IMR-90 (cell line): ENCODE measurements around the gene FES. TPM values are rescaled to one million over a fixed set of nuclear protein-coding genes. Genes with fewer than 3 reads are reported as not detected.

ENCODE experiments used
- ATAC-seq: fragments of 200-7000 bp; cut with Tn5 transposase; 2 replicates; pipeline ENCODE4 v1.9.1; 2020; ENCODE audit warnings: low read depth, mild to moderate bottlenecking, moderate library complexity
- BruUV-seq: library from RNA; stranded (reverse); fragments of 400-500 nt; replicated peaks from 2 replicates; lab custom pipeline; 2021; lab: Mats Ljungman, UMichigan
- CTCF ChIA-PET: fragments of 300-600 bp; formaldehyde crosslinking; extraction: SDS; loops from one replicate; lab custom pipeline; 2021; ENCODE audit warnings: antibody characterized with exemption; lab: Yijun Ruan, JAX
- POLR2A ChIA-PET: fragments of 300-600 bp; sonication (Branson Sonifier 250); formaldehyde crosslinking; loops from one replicate; lab custom pipeline; 2022; ENCODE audit warnings: antibody characterized with exemption; ENCODE audit not compliant: unreplicated experiment; lab: Charles Lee
- DNase-seq: peaks from one replicate; pipeline ENCODE4 v3.0.0; 2013
- H2AFZ ChIP-seq: replicated peaks from 2 replicates; pipeline ENCODE3; 2013; ENCODE audit warnings: low read length, mild to moderate bottlenecking; ENCODE audit not compliant: poor library complexity
- H2AK5ac ChIP-seq: 2 replicates; pipeline ENCODE4 v1.6.1; 2013; ENCODE audit warnings: low read depth, low read length, inconsistent platforms
- H2AK9ac ChIP-seq: replicated peaks from 2 replicates; pipeline ENCODE3; 2013; ENCODE audit warnings: mild to moderate bottlenecking, low read depth, low read length, moderate library complexity; ENCODE audit not compliant: poor library complexity
- H2BK120ac ChIP-seq: 2 replicates; pipeline ENCODE4 v1.6.1; 2013; ENCODE audit warnings: low read depth, low read length, inconsistent platforms
- H2BK15ac ChIP-seq: 3 replicates; pipeline ENCODE4 v1.6.1; 2013; ENCODE audit warnings: low read depth, low read length, inconsistent platforms
- H2BK20ac ChIP-seq: 2 replicates; pipeline ENCODE4 v1.6.1; 2013; ENCODE audit warnings: low read depth, mild to moderate bottlenecking, inconsistent platforms, low read length, moderate library complexity
- H2BK5ac ChIP-seq: 2 replicates; pipeline ENCODE4 v1.6.1; 2013; ENCODE audit warnings: mild to moderate bottlenecking, low read depth, low read length, inconsistent platforms; ENCODE audit not compliant: poor library complexity, severe bottlenecking
- H3K14ac ChIP-seq: replicated peaks from 2 replicates; pipeline ENCODE4 v1.6.1; 2013; ENCODE audit warnings: low read depth, low read length, inconsistent platforms
- H3K18ac ChIP-seq: 2 replicates; pipeline ENCODE4 v1.6.1; 2013; ENCODE audit warnings: low read depth, low read length, control low read depth
- H3K23ac ChIP-seq: 2 replicates; pipeline ENCODE4 v1.6.1; 2013; ENCODE audit warnings: low read depth, low read length, inconsistent platforms
- H3K27ac ChIP-seq: 2 replicates; pipeline ENCODE4 v1.5.1; 2013; ENCODE audit warnings: mild to moderate bottlenecking, control low read depth, low read length; ENCODE audit not compliant: insufficient read depth
- H3K27me3 ChIP-seq: 2 replicates; pipeline ENCODE4 v1.6.1; 2013; ENCODE audit warnings: low read length; ENCODE audit not compliant: control insufficient read depth, insufficient read depth
- H3K36me3 ChIP-seq: 2 replicates; pipeline ENCODE4 v1.6.1; 2013; ENCODE audit warnings: low read length, mixed read lengths; ENCODE audit not compliant: control insufficient read depth, insufficient read depth
- H3K4ac ChIP-seq: 2 replicates; pipeline ENCODE4 v1.6.1; 2013; ENCODE audit warnings: low read depth, low read length, inconsistent platforms
- H3K4me1 ChIP-seq: 2 replicates; pipeline ENCODE4 v1.6.1; 2013; ENCODE audit warnings: low read length, mixed read lengths; ENCODE audit not compliant: control insufficient read depth, insufficient read depth
- H3K4me2 ChIP-seq: 2 replicates; pipeline ENCODE4 v1.6.1; 2013; ENCODE audit warnings: low read depth, mild to moderate bottlenecking, control low read depth, low read length, moderate library complexity
- H3K4me3 ChIP-seq: 2 replicates; pipeline ENCODE4 v1.5.1; 2013; ENCODE audit warnings: low read depth, mild to moderate bottlenecking, control low read depth, low read length, moderate library complexity; ENCODE audit not compliant: insufficient read depth
- H3K56ac ChIP-seq: 2 replicates; pipeline ENCODE4 v1.6.1; 2013; ENCODE audit warnings: low read length, inconsistent platforms; ENCODE audit not compliant: insufficient read depth; ENCODE audit errors: extremely low read depth
- H3K79me1 ChIP-seq, 2 experiments: 2 replicates each; pipeline ENCODE4 v1.6.1; 2013; ENCODE audit warnings: low read length in 2 of 2, inconsistent platforms in 1 of 2, low read depth in 1 of 2
- H3K9ac ChIP-seq: 2 replicates; pipeline ENCODE4 v1.6.1; 2013; ENCODE audit warnings: low read depth, low read length, control low read depth
- H3K9me1 ChIP-seq: 2 replicates; pipeline ENCODE4 v1.6.1; 2013; ENCODE audit warnings: low read length, inconsistent platforms; ENCODE audit not compliant: insufficient read depth
- H3K9me3 ChIP-seq: 2 replicates; pipeline ENCODE4 v1.6.1; 2013; ENCODE audit warnings: low read length; ENCODE audit not compliant: control insufficient read depth, insufficient read depth
- H4K20me1 ChIP-seq: 2 replicates; pipeline ENCODE4 v1.6.1; 2013; ENCODE audit warnings: low read length, inconsistent platforms; ENCODE audit not compliant: insufficient read depth
- H4K5ac ChIP-seq: 2 replicates; pipeline ENCODE4 v1.6.1; 2013; ENCODE audit warnings: mild to moderate bottlenecking, low read depth, low read length, control low read depth
- H4K8ac ChIP-seq, 2 experiments: 2 replicates each; pipeline ENCODE4 v1.6.1; 2013; ENCODE audit warnings: low read depth in 2 of 2, low read length in 2 of 2, control low read depth in 1 of 2, inconsistent platforms in 1 of 2
- H4K91ac ChIP-seq: 2 replicates; pipeline ENCODE4 v1.6.1; 2013; ENCODE audit warnings: low read depth, low read length, inconsistent platforms; ENCODE audit not compliant: insufficient read depth
- CEBPB ChIP-seq: IDR thresholded peaks from 2 replicates; pipeline ENCODE4 v1.6.1; 2012; ENCODE audit warnings: low read depth, low read length, improper control_type of control experiment
- CHD1 ChIP-seq: IDR thresholded peaks from 2 replicates; pipeline ENCODE4 v1.6.1; 2012; ENCODE audit warnings: low read depth, low read length, improper control_type of control experiment
- FOS ChIP-seq: fragments of 150-350 bp; IDR thresholded peaks from 2 replicates; pipeline ENCODE4 v1.6.1; 2016; ENCODE audit warnings: low read depth, low read length
- MAFK ChIP-seq: IDR thresholded peaks from 2 replicates; pipeline ENCODE4 v1.6.1; 2012; ENCODE audit warnings: low read depth, low read length, improper control_type of control experiment
- MAZ ChIP-seq: IDR thresholded peaks from 2 replicates; pipeline ENCODE4 v1.6.1; 2012; ENCODE audit warnings: low read depth, mild to moderate bottlenecking, low read length, improper control_type of control experiment, moderate library complexity, borderline replicate concordance
- MXI1 ChIP-seq: IDR thresholded peaks from 2 replicates; pipeline ENCODE4 v1.6.1; 2012; ENCODE audit warnings: low read depth, mild to moderate bottlenecking, low read length, moderate library complexity, borderline replicate concordance
- NFE2L2 ChIP-seq: fragments of 150-350 bp; IDR thresholded peaks from 2 replicates; pipeline ENCODE4 v1.6.1; 2016; ENCODE audit warnings: low read depth, mild to moderate bottlenecking, low read length
- POLR2A ChIP-seq: IDR thresholded peaks from 2 replicates; pipeline ENCODE4 v1.6.1; 2012; ENCODE audit warnings: mild to moderate bottlenecking, low read depth, low read length
- RAD21 ChIP-seq: IDR thresholded peaks from 2 replicates; pipeline ENCODE4 v1.6.1; 2012; ENCODE audit warnings: low read length, improper control_type of control experiment
- RCOR1 ChIP-seq: IDR thresholded peaks from 2 replicates; pipeline ENCODE4 v1.6.1; 2012; ENCODE audit warnings: mild to moderate bottlenecking, low read length, improper control_type of control experiment; ENCODE audit not compliant: insufficient replicate concordance
- SMC3 ChIP-seq: fragments of 150-350 bp; IDR thresholded peaks from 2 replicates; pipeline ENCODE4 v1.6.1; 2016; ENCODE audit warnings: low read depth, mild to moderate bottlenecking, antibody characterized with exemption, low read length, moderate library complexity
- WGBS, 2 experiments: methylation state at CpG; one replicate each; pipeline versions ENCODE4 v1.1.5 to v1.1.7; 2013; ENCODE audit warnings: missing lambda C conversion rate in 2 of 2; ENCODE audit not compliant: insufficient read length in 1 of 2; ENCODE audit errors: extremely low coverage in 2 of 2; 5-methylcytosine and 5-hydroxymethylcytosine counted together
- dilution Hi-C: fragments of 300-500 bp; cut with HindIII; formaldehyde crosslinking; loops from one replicate; pipeline ENCODE4 v1.14.3; 2018; ENCODE audit warnings: low sequenced_read_pairs; ENCODE audit not compliant: unreplicated experiment
- in situ Hi-C: fragments of 300-500 bp; cut with MboI; formaldehyde crosslinking; loops from 3 replicates; pipeline ENCODE4 v1.14.3; 2019; ENCODE audit warnings: low sequenced_read_pairs, inconsistent platforms, mixed read lengths
- intact Hi-C: fragments of 100-400 bp; cut with micrococcal nuclease; formaldehyde crosslinking; loops from 2 replicates; pipeline ENCODE4 v1.10.0; 2022
- polyA plus RNA-seq, 3 experiments: library from polyadenylated mRNA; depleted of rRNA; stranded (reverse); fragments of >200 nt; gene quantifications; 2 replicates each; pipeline ENCODE4 v1.2.3, GENCODE V29; 2012; ENCODE audit warnings: low replicate concordance in 1 of 3
- total RNA-seq: library from RNA; depleted of rRNA; stranded (reverse); fragments of >200 nt; gene quantifications from 2 replicates; pipeline ENCODE4 v1.2.3, GENCODE V29; 2012
- TF ChIP-seq, protein P1 (sequence below): fragments of 150-350 bp; IDR thresholded peaks from 2 replicates; pipeline ENCODE4 v1.6.1; 2016; ENCODE audit warnings: low read depth, mild to moderate bottlenecking, low read length, moderate library complexity, borderline replicate concordance
- TF ChIP-seq, protein P2 (sequence below): fragments of 150-350 bp; IDR thresholded peaks from 2 replicates; pipeline ENCODE4 v1.6.1; 2017; ENCODE audit warnings: mild to moderate bottlenecking, antibody characterized with exemption, low read length, low read depth
- TF ChIP-seq, protein P3 (sequence below): conservative IDR thresholded peaks from 2 replicates; pipeline ENCODE4 v1.5.1; 2012; ENCODE audit warnings: mild to moderate bottlenecking, low read depth, low read length, improper control_type of control experiment

FES gene
- total and polyA plus RNA-seq, 2 of the 4 experiments (the other 2 are of a cell fraction): 10.5 to 11.7 TPM

DNA sequence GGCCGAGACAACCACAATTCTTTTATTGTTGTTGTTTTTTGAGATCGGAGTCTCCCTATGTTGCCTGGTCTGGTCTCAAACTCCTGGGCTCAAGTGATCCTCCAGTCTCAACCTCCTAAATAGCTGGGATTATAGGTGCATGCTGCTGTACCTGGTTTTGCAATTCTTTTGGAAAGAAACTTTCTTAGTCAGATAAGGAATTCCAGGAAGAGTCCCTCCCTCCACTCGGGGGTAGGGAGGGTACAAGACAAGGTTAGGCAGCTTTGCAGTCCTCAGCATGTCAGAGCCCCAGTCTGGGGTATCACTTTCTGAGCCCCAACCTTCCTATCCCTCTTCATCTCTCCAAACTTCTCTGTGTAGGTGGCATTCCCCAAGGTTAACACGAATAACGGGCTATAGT lies 49.7 kb upstream of the FES start:
- Histone ChIP-seq H2BK15ac (no peak overlapping the region), H2AFZ (no peak overlapping the region), H2AK9ac (no peak overlapping the region), H3K27me3 (peaks cover 11% of the 10 kb centered on the region), H3K14ac (no peak overlapping the region; the same call in 1 of the 2 replicates), H3K56ac (no peak overlapping the region), H4K5ac (no peak overlapping the region), H4K91ac (no peak overlapping the region), H3K36me3 (no peaks in the 10 kb centered on the region), H4K20me1 (no peaks in the 10 kb centered on the region; the same call in 1 of the 2 replicates), H2BK5ac (no peak overlapping the region), H3K79me1 (no peaks in the 10 kb centered on the region), H2AK5ac (no peak overlapping the region), H2BK20ac (no peak overlapping the region), H3K9me1 (no peaks in the 10 kb centered on the region), H3K4me3 (no peak overlapping the region), H3K9me3 (no peaks in the 10 kb centered on the region), H3K4me1 (peaks cover 5% of the 10 kb centered on the region), H3K27ac (no peak overlapping the region), H3K23ac (no peak overlapping the region), H2BK120ac (no peak overlapping the region), H4K8ac (no peak overlapping the region), H3K4me2 (no peak overlapping the region), H3K18ac (no peak overlapping the region), H3K4ac (no peak overlapping the region), H3K9ac (no peak overlapping the region)
- intact Hi-C loops (no loop called here), in situ Hi-C loops (no loop called here), dilution Hi-C loops (no loop called here)
- DNase-seq: no peak
- TF ChIP-seq NFE2L2: no peak
- no peak for TF ChIP-seq RCOR1
- no peak for TF ChIP-seq MAFK
- TF ChIP-seq FOS: no peak
- no peak for TF ChIP-seq SMC3
- no peak for TF ChIP-seq POLR2A
- TF ChIP-seq RAD21: no peak
- TF ChIP-seq, protein P1, sequence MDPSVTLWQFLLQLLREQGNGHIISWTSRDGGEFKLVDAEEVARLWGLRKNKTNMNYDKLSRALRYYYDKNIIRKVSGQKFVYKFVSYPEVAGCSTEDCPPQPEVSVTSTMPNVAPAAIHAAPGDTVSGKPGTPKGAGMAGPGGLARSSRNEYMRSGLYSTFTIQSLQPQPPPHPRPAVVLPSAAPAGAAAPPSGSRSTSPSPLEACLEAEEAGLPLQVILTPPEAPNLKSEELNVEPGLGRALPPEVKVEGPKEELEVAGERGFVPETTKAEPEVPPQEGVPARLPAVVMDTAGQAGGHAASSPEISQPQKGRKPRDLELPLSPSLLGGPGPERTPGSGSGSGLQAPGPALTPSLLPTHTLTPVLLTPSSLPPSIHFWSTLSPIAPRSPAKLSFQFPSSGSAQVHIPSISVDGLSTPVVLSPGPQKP: no peak
- no peak for TF ChIP-seq CHD1
- no peak for TF ChIP-seq MAZ
- TF ChIP-seq, protein P2, sequence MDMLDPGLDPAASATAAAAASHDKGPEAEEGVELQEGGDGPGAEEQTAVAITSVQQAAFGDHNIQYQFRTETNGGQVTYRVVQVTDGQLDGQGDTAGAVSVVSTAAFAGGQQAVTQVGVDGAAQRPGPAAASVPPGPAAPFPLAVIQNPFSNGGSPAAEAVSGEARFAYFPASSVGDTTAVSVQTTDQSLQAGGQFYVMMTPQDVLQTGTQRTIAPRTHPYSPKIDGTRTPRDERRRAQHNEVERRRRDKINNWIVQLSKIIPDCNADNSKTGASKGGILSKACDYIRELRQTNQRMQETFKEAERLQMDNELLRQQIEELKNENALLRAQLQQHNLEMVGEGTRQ: no peak
- no peak for TF ChIP-seq MXI1
- TF ChIP-seq, protein P3, sequence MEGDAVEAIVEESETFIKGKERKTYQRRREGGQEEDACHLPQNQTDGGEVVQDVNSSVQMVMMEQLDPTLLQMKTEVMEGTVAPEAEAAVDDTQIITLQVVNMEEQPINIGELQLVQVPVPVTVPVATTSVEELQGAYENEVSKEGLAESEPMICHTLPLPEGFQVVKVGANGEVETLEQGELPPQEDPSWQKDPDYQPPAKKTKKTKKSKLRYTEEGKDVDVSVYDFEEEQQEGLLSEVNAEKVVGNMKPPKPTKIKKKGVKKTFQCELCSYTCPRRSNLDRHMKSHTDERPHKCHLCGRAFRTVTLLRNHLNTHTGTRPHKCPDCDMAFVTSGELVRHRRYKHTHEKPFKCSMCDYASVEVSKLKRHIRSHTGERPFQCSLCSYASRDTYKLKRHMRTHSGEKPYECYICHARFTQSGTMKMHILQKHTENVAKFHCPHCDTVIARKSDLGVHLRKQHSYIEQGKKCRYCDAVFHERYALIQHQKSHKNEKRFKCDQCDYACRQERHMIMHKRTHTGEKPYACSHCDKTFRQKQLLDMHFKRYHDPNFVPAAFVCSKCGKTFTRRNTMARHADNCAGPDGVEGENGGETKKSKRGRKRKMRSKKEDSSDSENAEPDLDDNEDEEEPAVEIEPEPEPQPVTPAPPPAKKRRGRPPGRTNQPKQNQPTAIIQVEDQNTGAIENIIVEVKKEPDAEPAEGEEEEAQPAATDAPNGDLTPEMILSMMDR: no peak
- no peak for TF ChIP-seq CEBPB
- no CpG with 5 or more reads among the region's 5 CpGs for WGBS, 2 experiments
- ChIA-PET POLR2A (no interaction called here), CTCF (interaction anchor here (1.2 kb wide), 1 partner anchor 10 kb away, joined by 6 read pairs; no protein-coding TSS in a partner anchor)
- no TSS peak for BruUV-seq
- no peak for ATAC-seq
